H9 (cell line): ENCODE measurements around the gene CLDN34. TPM values are rescaled to one million over a fixed set of nuclear protein-coding genes. Genes with fewer than 3 reads are reported as not detected.

Experiments
- DNase-seq: peaks from one replicate; pipeline ENCODE4 v3.0.0-alpha.2; 2017
- H2AFZ ChIP-seq: one replicate; pipeline ENCODE4 v1.6.1; 2013; ENCODE audit warnings: mild to moderate bottlenecking, low read length, control low read depth, moderate library complexity
- H2AK5ac ChIP-seq: 2 replicates; pipeline ENCODE4 v1.6.1; 2013; ENCODE audit warnings: low read length, control low read depth, mixed read lengths; ENCODE audit not compliant: insufficient read length
- H2BK120ac ChIP-seq: one replicate; pipeline ENCODE4 v1.6.1; 2013; ENCODE audit warnings: low read depth, mild to moderate bottlenecking, low read length, control low read depth, inconsistent platforms; ENCODE audit not compliant: poor library complexity, severe bottlenecking
- H2BK12ac ChIP-seq: 2 replicates; pipeline ENCODE4 v1.6.1; 2013; ENCODE audit warnings: low read length, control low read depth, mixed read lengths, low read depth; ENCODE audit not compliant: insufficient read length
- H2BK15ac ChIP-seq: 2 replicates; pipeline ENCODE4 v1.6.1; 2013; ENCODE audit warnings: low read depth, low read length, control low read depth
- H2BK20ac ChIP-seq: one replicate; pipeline ENCODE4 v1.6.1; 2013; ENCODE audit warnings: low read depth, mild to moderate bottlenecking, low read length, control low read depth, inconsistent platforms; ENCODE audit not compliant: poor library complexity, severe bottlenecking
- H2BK5ac ChIP-seq: 2 replicates; pipeline ENCODE4 v1.6.1; 2013; ENCODE audit warnings: low read length, control low read depth, mixed read lengths; ENCODE audit not compliant: insufficient read length
- H3K14ac ChIP-seq: 2 replicates; pipeline ENCODE4 v1.6.1; 2013; ENCODE audit warnings: low read length, control low read depth; ENCODE audit not compliant: insufficient read depth
- H3K18ac ChIP-seq: 2 replicates; pipeline ENCODE4 v1.6.1; 2013; ENCODE audit warnings: low read depth, mild to moderate bottlenecking, mixed read lengths, low read length, control low read depth; ENCODE audit not compliant: insufficient read length
- H3K23ac ChIP-seq: 2 replicates; pipeline ENCODE4 v1.6.1; 2013; ENCODE audit warnings: low read length, control low read depth, mixed read lengths, low read depth; ENCODE audit not compliant: insufficient read length
- H3K23me2 ChIP-seq: 2 replicates; pipeline ENCODE4 v1.6.1; 2013; ENCODE audit warnings: low read depth, mild to moderate bottlenecking, mixed read lengths, low read length, control low read depth; ENCODE audit not compliant: insufficient read length, poor library complexity, severe bottlenecking
- H3K27ac ChIP-seq: 2 replicates; pipeline ENCODE4 v1.5.1; 2013; ENCODE audit warnings: low read length, control low read depth, mixed read lengths, low read depth; ENCODE audit not compliant: insufficient read length
- H3K27me3 ChIP-seq: 2 replicates; pipeline ENCODE4 v1.6.1; 2013; ENCODE audit warnings: low read length, control low read depth, inconsistent platforms; ENCODE audit not compliant: insufficient read depth
- H3K4ac ChIP-seq: 2 replicates; pipeline ENCODE4 v1.6.1; 2013; ENCODE audit warnings: low read depth, mild to moderate bottlenecking, control low read depth, inconsistent platforms, low read length, moderate library complexity
- H3K4me1 ChIP-seq: 2 replicates; pipeline ENCODE4 v1.6.1; 2013; ENCODE audit warnings: low read length, control low read depth, inconsistent platforms; ENCODE audit not compliant: insufficient read depth
- H3K4me2 ChIP-seq: 2 replicates; pipeline ENCODE4 v1.6.1; 2013; ENCODE audit warnings: low read length, control low read depth, mixed read lengths; ENCODE audit not compliant: insufficient read length, insufficient read depth
- H3K56ac ChIP-seq: 2 replicates; pipeline ENCODE4 v1.6.1; 2013; ENCODE audit warnings: low read depth, mild to moderate bottlenecking, mixed read lengths, low read length, control low read depth; ENCODE audit not compliant: insufficient read length
- H3K79me1 ChIP-seq: 2 replicates; pipeline ENCODE4 v1.6.1; 2013; ENCODE audit warnings: low read depth, mild to moderate bottlenecking, moderate library complexity, low read length, control low read depth, inconsistent platforms; ENCODE audit not compliant: insufficient read depth, poor library complexity, severe bottlenecking
- H3K79me2 ChIP-seq: 2 replicates; pipeline ENCODE4 v1.6.1; 2013; ENCODE audit warnings: low read length, control low read depth, inconsistent platforms; ENCODE audit not compliant: insufficient read depth
- H3K9ac ChIP-seq: 2 replicates; pipeline ENCODE4 v1.6.1; 2013; ENCODE audit warnings: low read length, control low read depth, mixed read lengths; ENCODE audit not compliant: insufficient read length; ENCODE audit errors: extremely low read depth
- H3K9me3 ChIP-seq: one replicate; pipeline ENCODE4 v1.6.1; 2013; ENCODE audit warnings: low read depth, low read length, inconsistent platforms; ENCODE audit not compliant: control insufficient read depth
- H3T11ph ChIP-seq: one replicate; pipeline ENCODE4 v1.6.1; 2013; ENCODE audit warnings: mild to moderate bottlenecking, low read length, control low read depth, inconsistent platforms
- H4K20me1 ChIP-seq: one replicate; pipeline ENCODE4 v1.6.1; 2013; ENCODE audit not compliant: control insufficient read depth, insufficient read length, insufficient read depth
- H4K5ac ChIP-seq: 2 replicates; pipeline ENCODE4 v1.6.1; 2013; ENCODE audit warnings: low read depth, mild to moderate bottlenecking, mixed read lengths, low read length, control low read depth; ENCODE audit not compliant: insufficient read length
- H4K8ac ChIP-seq: replicated peaks from 2 replicates; pipeline ENCODE4 v1.6.1; 2013; ENCODE audit warnings: low read length, control low read depth, mixed read lengths, low read depth; ENCODE audit not compliant: insufficient read length
- H4K91ac ChIP-seq: 2 replicates; pipeline ENCODE4 v1.6.1; 2013; ENCODE audit warnings: low read depth, mild to moderate bottlenecking, moderate library complexity, mixed read lengths, low read length, control low read depth; ENCODE audit not compliant: insufficient read length
- H3K27ac Mint-ChIP-seq, 3 experiments: 2 replicates in 2 of 3; 3 replicates in 1 of 3; pipeline ENCODE4 v1.8.0; 2020 to 2021; ENCODE audit warnings: mixed read lengths in 3 of 3, mild to moderate bottlenecking in 1 of 3, moderate library complexity in 1 of 3
- H3K27me3 Mint-ChIP-seq: 2 replicates; pipeline ENCODE4 v1.8.0; 2021; ENCODE audit warnings: low read depth, mild to moderate bottlenecking, moderate library complexity, mixed read lengths
- H3K36me3 Mint-ChIP-seq, 3 experiments: 2 replicates in 2 of 3; 3 replicates in 1 of 3; pipeline ENCODE4 v1.8.0; 2020 to 2021; ENCODE audit warnings: low read depth in 3 of 3, mixed read lengths in 3 of 3; ENCODE audit not compliant: insufficient read depth in 1 of 3
- H3K4me1 Mint-ChIP-seq, 2 experiments: 2 replicates each; pipeline ENCODE4 v1.8.0; 2020; ENCODE audit warnings: mixed read lengths in 2 of 2
- H3K4me3 Mint-ChIP-seq, 2 experiments: 2 replicates in 1 of 2; 3 replicates in 1 of 2; pipeline ENCODE4 v1.8.0; 2020 to 2021; ENCODE audit warnings: mild to moderate bottlenecking in 2 of 2, mixed read lengths in 2 of 2, moderate library complexity in 1 of 2
- H3K9me3 Mint-ChIP-seq, 2 experiments: 2 replicates in 1 of 2; 3 replicates in 1 of 2; pipeline ENCODE4 v1.8.0; 2020; ENCODE audit warnings: mild to moderate bottlenecking in 2 of 2, mixed read lengths in 2 of 2, moderate library complexity in 1 of 2
- CTCF ChIP-seq: fragments of 200-600 bp; sonication (generic); conservative IDR thresholded peaks from 3 replicates; pipeline ENCODE4 v1.8.0; 2021; ENCODE audit warnings: antibody characterized with exemption, mild to moderate bottlenecking
- WGBS: extraction: QIAGEN DNeasy Blood & Tissue Kit; methylation state at CpG from one replicate; pipeline ENCODE4 v1.1.7; 2013; ENCODE audit warnings: missing lambda C conversion rate, low lambda C conversion rate, mixed read lengths; ENCODE audit not compliant: insufficient read length; ENCODE audit errors: extremely low coverage; 5-methylcytosine and 5-hydroxymethylcytosine counted together
- total RNA-seq: library from RNA; stranded (reverse); gene quantifications from 2 replicates; pipeline ENCODE4 v1.2.1, GENCODE V29; 2021

CLDN34 gene
- total RNA-seq, 1 experiment from 2014 or later, result 0.39 TPM

GRCh38 chrX:10017872-10018271 lies 50.7 kb downstream of the CLDN34 start:
- Histone ChIP-seq H4K91ac (no peak overlapping the region), H3K79me2 (peaks cover 2% of the 10 kb centered on the region; the same call in 1 of the 2 replicates), H2AK5ac (no peak overlapping the region), H3K27me3 (no peaks in the 10 kb centered on the region), H4K8ac (no peak overlapping the region), H3K56ac (no peak overlapping the region), H2AFZ (no peak overlapping the region), H4K20me1 (no peaks in the 10 kb centered on the region), H3K9me3 (peaks cover 4% of the 10 kb centered on the region), H2BK12ac (no peak overlapping the region), H3K23ac (no peak overlapping the region), H3K4ac (no peak overlapping the region), H3K14ac (no peak overlapping the region), H3K4me2 (peak overlapping the region; percentile 39), H4K5ac (no peak overlapping the region), H3K18ac (no peak overlapping the region), H2BK20ac (no peak overlapping the region), H3T11ph (no peak overlapping the region), H3K79me1 (no peaks in the 10 kb centered on the region), H2BK15ac (no peak overlapping the region), H3K23me2 (peaks cover 6% of the 10 kb centered on the region), H3K9ac (no peak overlapping the region), H3K4me1 (peaks cover 3% of the 10 kb centered on the region), H2BK5ac (no peak overlapping the region), H2BK120ac (no peak overlapping the region), H3K27ac (no peak overlapping the region)
- H3K27ac Mint-ChIP-seq, result no peak overlapping the region; a peak in 1 of 7 replicates
- H3K4me1 Mint-ChIP-seq, result peaks cover 25 to 28% of the 10 kb centered on the region in 2 experiments
- H3K4me3 Mint-ChIP-seq, result peak overlapping the region; percentile 6 to 55; a peak in 4 of 5 replicates
- no peak for DNase-seq
- peaks cover 47 to 48% of the 10 kb centered on the region in 2 experiments for H3K9me3 Mint-ChIP-seq
- H3K27me3 Mint-ChIP-seq, result peaks cover 3% of the 10 kb centered on the region
- H3K36me3 Mint-ChIP-seq, result peaks cover 10 to 29% (median 19%) of the 10 kb centered on the region in 3 experiments
- TF ChIP-seq CTCF, result no peak
- WGBS, result no CpG with 5 or more reads among the region's 8 CpGs

Other genes with a start within 250 kb of the CLDN34 start
- 7.1 and 7.9 TPM in 2 replicates for gene GPR143, start 201.5 kb upstream of the CLDN34 start, total RNA-seq
- 13.9 and 15.3 TPM in 2 replicates for gene SHROOM2, start 180.9 kb upstream of the CLDN34 start, total RNA-seq
- 4.7 and 6.9 TPM in 2 replicates for gene CLCN4, start 189.6 kb downstream of the CLDN34 start, total RNA-seq